Adrenal gland (tissue), 5 donors: ENCODE data around the gene FLYWCH2.

Source experiments
- CTCF ChIP-seq, 6 experiments: fragments of 450-650 bp in 4 of 6; fragments of 200-600 bp in 2 of 6; sonication (generic) in 1 of 6; IDR thresholded peaks; 1 replicate in 5 of 6; 2 replicates in 1 of 6; pipeline versions ENCODE4 v1.5.1 to v1.8.0; 2016 to 2021; ENCODE audit warnings: antibody characterized with exemption in 6 of 6, mild to moderate bottlenecking in 2 of 6, moderate library complexity in 1 of 6
- POLR2A ChIP-seq, 2 donors: fragments of 450-650 bp; IDR thresholded peaks; one replicate each; pipeline ENCODE4 v1.6.1; 2017; ENCODE audit warnings: antibody characterized with exemption in 2 of 2, mild to moderate bottlenecking in 2 of 2, moderate library complexity in 1 of 2
- donor health status: DM: no; HTN: no; CAD: no.

DNA sequence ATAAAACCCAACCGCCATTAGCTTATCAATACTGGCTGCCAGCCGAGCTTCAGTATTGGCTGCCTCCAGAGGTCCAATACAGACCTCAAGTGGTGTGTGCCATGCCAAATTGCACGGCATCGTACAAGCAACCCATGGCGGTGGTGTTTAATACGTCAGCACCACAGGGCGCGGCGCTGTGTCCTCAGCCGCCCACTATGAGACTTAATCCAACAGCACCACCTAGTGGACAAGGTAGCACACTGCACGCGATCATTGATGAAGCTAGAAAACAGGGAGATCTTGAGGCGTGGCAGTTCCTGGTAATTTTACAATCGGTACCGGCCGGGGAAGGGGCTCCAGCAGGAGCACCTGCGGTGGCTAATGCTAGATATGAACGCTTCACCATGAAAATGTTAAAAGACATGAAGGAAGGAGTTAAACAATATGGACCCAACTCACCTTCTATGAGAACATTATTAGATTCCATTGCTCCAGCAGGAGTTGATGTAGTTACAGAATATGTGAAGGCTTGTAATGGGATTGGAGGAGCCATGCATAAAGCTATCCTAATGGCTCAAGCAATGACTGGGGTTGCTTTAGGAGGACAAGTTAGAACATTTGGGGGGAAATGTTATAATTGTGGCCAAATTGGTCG is 44.1 kb downstream of the FLYWCH2 start:
- TF ChIP-seq CTCF (IDR thresholded peaks at IDR 0.05) (peak; percentile 93 to 98 (median 94)), POLR2A (IDR thresholded peaks at IDR 0.05) (no peak)
